Naive thymus-derived CD4-positive, alpha-beta T cell (primary cell): ENCODE measurements around the gene C17orf75. TPM values are rescaled to one million over a fixed set of nuclear protein-coding genes. Genes with fewer than 3 reads are reported as not detected.
A peak's percentile ranks its signal among the peaks of the same experiment; 100 is the strongest.
"Not testable (repeated sequence)": the region's sequence is repeated elsewhere in the genome, so short reads cannot be mapped to it uniquely, and the experiment has no call there.

Experiments used
- ATAC-seq: fragments of 150-1000 bp; cut with Tn5 transposase; 2 replicates; pipeline ENCODE4 v1.10.0; 2021; ENCODE audit warnings: mild to moderate bottlenecking, moderate library complexity
- CTCF ChIA-PET: fragments of 350-600 bp; sonication (Branson Sonifier 250); formaldehyde crosslinking; loops from one replicate; lab custom pipeline; 2021; ENCODE audit warnings: antibody characterized with exemption; lab: Charles Lee
- POLR2A ChIA-PET: fragments of 350-600 bp; sonication (Branson Sonifier 250); formaldehyde crosslinking; loops from one replicate; lab custom pipeline; 2021; ENCODE audit warnings: antibody characterized with exemption, inconsistent platforms; lab: Charles Lee
- DNase-seq, 9 donors: peaks; one replicate each; pipeline versions ENCODE4 v3.0.0 to v3.0.0-alpha.2; 2020 to 2022; ENCODE audit warnings: mixed read lengths in 1 of 9
- H3K27ac ChIP-seq: one replicate; pipeline ENCODE4 v1.7.0; 2013; ENCODE audit warnings: mild to moderate bottlenecking, low read depth, low read length, moderate library complexity
- H3K27me3 ChIP-seq, 2 donors: one replicate each; pipeline ENCODE4 v1.7.0; 2013; ENCODE audit warnings: low read length in 2 of 2, mild to moderate bottlenecking in 2 of 2, moderate library complexity in 2 of 2; ENCODE audit not compliant: control insufficient read depth in 2 of 2, insufficient read depth in 2 of 2
- H3K36me3 ChIP-seq, 3 experiments: 1 replicate in 2 of 3; 2 replicates in 1 of 3; pipeline ENCODE4 v1.7.0; 2013; ENCODE audit warnings: low read length in 3 of 3, mild to moderate bottlenecking in 3 of 3, moderate library complexity in 1 of 3; ENCODE audit not compliant: insufficient read depth in 3 of 3, control insufficient read depth in 2 of 3
- H3K4me1 ChIP-seq, 2 donors: one replicate each; pipeline ENCODE4 v1.7.0; 2013; ENCODE audit warnings: low read length in 2 of 2, mild to moderate bottlenecking in 2 of 2, moderate library complexity in 1 of 2; ENCODE audit not compliant: control insufficient read depth in 2 of 2, insufficient read depth in 2 of 2
- H3K4me3 ChIP-seq: 2 replicates; pipeline ENCODE4 v1.7.0; 2013; ENCODE audit warnings: mild to moderate bottlenecking, low read length
- H3K9me3 ChIP-seq, 3 experiments: 1 replicate in 2 of 3; 2 replicates in 1 of 3; pipeline ENCODE4 v1.7.0; 2013; ENCODE audit warnings: low read length in 3 of 3; ENCODE audit not compliant: control insufficient read depth in 2 of 3
- H3K27ac Mint-ChIP-seq, 9 donors: one replicate each; pipeline ENCODE4 v1.8.0; 2020 to 2022; ENCODE audit warnings: mixed read lengths in 9 of 9, mild to moderate bottlenecking in 8 of 9, moderate library complexity in 5 of 9, inconsistent platforms in 2 of 9
- H3K27me3 Mint-ChIP-seq, 5 donors: one replicate each; pipeline ENCODE4 v1.8.0; 2021 to 2022; ENCODE audit warnings: mixed read lengths in 5 of 5, mild to moderate bottlenecking in 1 of 5
- H3K36me3 Mint-ChIP-seq, 5 donors: one replicate each; pipeline ENCODE4 v1.8.0; 2020 to 2022; ENCODE audit warnings: mixed read lengths in 5 of 5, mild to moderate bottlenecking in 3 of 5, inconsistent platforms in 1 of 5
- H3K4me1 Mint-ChIP-seq, 7 donors: one replicate each; pipeline ENCODE4 v1.8.0; 2020 to 2022; ENCODE audit warnings: mixed read lengths in 7 of 7, mild to moderate bottlenecking in 3 of 7, inconsistent platforms in 1 of 7
- H3K4me3 Mint-ChIP-seq, 10 donors: one replicate each; pipeline ENCODE4 v1.8.0; 2020 to 2022; ENCODE audit warnings: mild to moderate bottlenecking in 10 of 10, mixed read lengths in 10 of 10, moderate library complexity in 6 of 10, inconsistent platforms in 2 of 10
- H3K9me3 Mint-ChIP-seq, 11 donors: one replicate each; pipeline ENCODE4 v1.8.0; 2020 to 2022; ENCODE audit warnings: mixed read lengths in 11 of 11, mild to moderate bottlenecking in 4 of 11, inconsistent platforms in 1 of 11, moderate library complexity in 1 of 11
- intact Hi-C, 2 donors: fragments of 100-400 bp; cut with micrococcal nuclease; formaldehyde crosslinking; loops; one replicate each; pipeline ENCODE4 v1.15.1; 2023
- polyA plus RNA-seq, 2 donors: library from polyadenylated mRNA; unstranded; fragments of 300-500 nt; fragmentation: Illumina TruSeq; gene quantifications; one replicate each; pipeline ENCODE4 v1.2.3, GENCODE V29; 2021
- total RNA-seq, 6 experiments: library from RNA in 5 of 6; stranded (reverse) in 5 of 6; gene quantifications; 1 replicate in 5 of 6; 2 replicates in 1 of 6; pipeline ENCODE4 v1.2.3 and lab custom pipeline; 2021 to 2026

Gene C17orf75
- total and polyA plus RNA-seq, 7 experiments from 2014 or later, result 9.6 to 22.0 (median 14.5) TPM

DNA sequence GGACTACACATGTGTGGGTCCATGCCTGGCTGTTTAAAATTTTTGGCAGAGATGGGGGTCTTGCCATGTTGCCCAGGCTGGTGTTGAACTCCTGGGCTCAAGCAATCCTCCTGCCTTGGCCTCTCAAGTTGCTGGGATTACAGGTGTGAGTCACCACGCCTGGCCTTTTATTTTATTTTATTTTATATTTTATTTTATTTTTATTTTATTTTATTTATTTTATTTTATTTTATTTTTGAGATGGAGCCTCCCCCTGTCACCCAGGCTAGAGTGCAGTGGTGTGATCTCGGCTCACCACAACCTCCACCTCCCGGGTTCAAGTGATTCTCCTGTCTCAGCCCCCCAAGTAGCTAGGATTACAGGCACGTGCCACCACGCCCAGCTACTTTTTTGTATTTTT lies 25.3 kb downstream of the C17orf75 start:
- H3K9me3 Mint-ChIP-seq, H3K27ac Mint-ChIP-seq, H3K36me3 ChIP-seq, ATAC-seq, H3K27me3 ChIP-seq, H3K27ac ChIP-seq, CTCF ChIA-PET, H3K4me3 Mint-ChIP-seq, DNase-seq, H3K9me3 ChIP-seq, H3K4me3 ChIP-seq, H3K36me3 Mint-ChIP-seq, H3K4me1 ChIP-seq: not testable (repeated sequence)
- peaks cover 3 to 36% (median 5%) of the 10 kb centered on the region in 5 donors for H3K27me3 Mint-ChIP-seq
- peaks cover 0 to 16% (median 0%) of the 10 kb centered on the region in 7 donors for H3K4me1 Mint-ChIP-seq
- intact Hi-C loops, result loop anchor here in 1 of 2 donors (5.0 kb wide), 2 partner anchors 49 to 114 kb away; partner anchors contain the start of gene RHBDL3
- POLR2A ChIA-PET, result interaction anchor here (0.6 to 0.7 kb wide), 2 partner anchors 17 to 39 kb away, joined by 3 read pairs; no protein-coding TSS in a partner anchor

DNA sequence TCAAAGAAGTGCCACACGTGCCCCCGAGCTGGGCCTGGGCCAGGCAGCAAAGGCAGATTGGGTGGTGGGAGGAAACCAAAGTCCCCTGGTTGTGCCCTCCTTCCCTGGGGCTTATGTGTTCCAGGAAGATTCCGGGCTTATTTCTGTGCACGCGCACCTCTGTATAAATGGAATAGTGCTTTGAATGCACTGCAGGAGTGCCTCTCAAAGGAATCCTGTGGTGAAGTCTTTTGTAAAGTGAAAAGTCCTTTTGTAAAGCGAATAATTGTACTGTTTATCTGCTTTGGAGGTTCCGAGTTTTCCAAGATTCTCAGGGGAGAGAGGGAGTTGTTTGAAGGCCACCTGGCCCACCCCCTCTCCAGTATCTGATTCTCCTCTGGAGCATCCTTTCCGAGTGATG lies 26.8 kb downstream of the C17orf75 start:
- Histone ChIP-seq H3K27ac (no peak overlapping the region), H3K4me1 (no peaks in the 10 kb centered on the region), H3K4me3 (no peak overlapping the region), H3K9me3 (no peaks in the 10 kb centered on the region), H3K27me3 (no peaks in the 10 kb centered on the region), H3K36me3 (no peaks in the 10 kb centered on the region)
- intact Hi-C loops, result loop anchor here in 1 of 2 donors (5.0 kb wide), 2 partner anchors 48 to 113 kb away; partner anchors contain the start of gene RHBDL3
- peaks cover 3 to 43% (median 5%) of the 10 kb centered on the region in 5 donors for H3K27me3 Mint-ChIP-seq
- H3K4me3 Mint-ChIP-seq, result no peak overlapping the region
- ChIA-PET CTCF (no interaction called here), POLR2A (interaction anchor here (0.5 kb wide), 1 partner anchor 148 kb away, joined by 3 read pairs; no protein-coding TSS in a partner anchor)
- no peaks in the 10 kb centered on the region for H3K36me3 Mint-ChIP-seq
- no peak for DNase-seq
- ATAC-seq, result no peak
- no peaks in the 10 kb centered on the region for H3K9me3 Mint-ChIP-seq
- no peak overlapping the region for H3K27ac Mint-ChIP-seq
- H3K4me1 Mint-ChIP-seq, result peaks cover 0 to 13% (median 0%) of the 10 kb centered on the region in 7 donors

DNA sequence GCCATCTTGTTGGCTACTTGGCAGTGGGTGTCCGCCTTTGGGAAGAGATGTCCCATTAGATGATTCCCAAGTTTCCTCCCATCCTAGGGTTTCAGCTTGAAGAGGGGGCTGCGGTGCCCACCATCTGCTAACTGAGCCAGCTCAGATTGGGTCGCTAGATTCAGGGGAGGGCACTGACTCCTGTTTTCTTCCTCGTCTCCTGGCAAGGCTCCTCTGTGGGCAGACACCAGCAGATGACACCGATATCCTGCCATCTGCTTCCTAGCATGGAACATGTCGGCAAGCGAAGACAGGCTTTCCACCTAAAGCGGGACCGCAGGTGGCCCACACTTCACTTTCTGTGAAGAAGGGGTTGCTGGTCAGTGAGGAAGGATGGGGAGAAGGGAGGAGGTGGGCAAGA lies 27.3 kb downstream of the C17orf75 start:
- peaks cover 4 to 45% (median 5%) of the 10 kb centered on the region in 5 donors for H3K27me3 Mint-ChIP-seq
- ChIA-PET CTCF (interaction anchor here (1.0 kb wide), 1 partner anchor 9 kb away, joined by 3 read pairs; no protein-coding TSS in a partner anchor), POLR2A (no interaction called here)
- Histone ChIP-seq H3K4me1 (no peaks in the 10 kb centered on the region), H3K27me3 (no peaks in the 10 kb centered on the region), H3K9me3 (no peaks in the 10 kb centered on the region), H3K27ac (no peak overlapping the region), H3K4me3 (no peak overlapping the region), H3K36me3 (no peaks in the 10 kb centered on the region)
- no peak overlapping the region for H3K27ac Mint-ChIP-seq
- H3K9me3 Mint-ChIP-seq, result no peaks in the 10 kb centered on the region
- intact Hi-C loops, result loop anchor here in 1 of 2 donors (5.0 kb wide), 2 partner anchors 47 to 112 kb away; partner anchors contain the start of gene RHBDL3
- peaks cover 0 to 11% (median 0%) of the 10 kb centered on the region in 7 donors for H3K4me1 Mint-ChIP-seq
- ATAC-seq, result no peak
- no peak overlapping the region for H3K4me3 Mint-ChIP-seq
- DNase-seq, result no peak
- H3K36me3 Mint-ChIP-seq, result no peaks in the 10 kb centered on the region

DNA sequence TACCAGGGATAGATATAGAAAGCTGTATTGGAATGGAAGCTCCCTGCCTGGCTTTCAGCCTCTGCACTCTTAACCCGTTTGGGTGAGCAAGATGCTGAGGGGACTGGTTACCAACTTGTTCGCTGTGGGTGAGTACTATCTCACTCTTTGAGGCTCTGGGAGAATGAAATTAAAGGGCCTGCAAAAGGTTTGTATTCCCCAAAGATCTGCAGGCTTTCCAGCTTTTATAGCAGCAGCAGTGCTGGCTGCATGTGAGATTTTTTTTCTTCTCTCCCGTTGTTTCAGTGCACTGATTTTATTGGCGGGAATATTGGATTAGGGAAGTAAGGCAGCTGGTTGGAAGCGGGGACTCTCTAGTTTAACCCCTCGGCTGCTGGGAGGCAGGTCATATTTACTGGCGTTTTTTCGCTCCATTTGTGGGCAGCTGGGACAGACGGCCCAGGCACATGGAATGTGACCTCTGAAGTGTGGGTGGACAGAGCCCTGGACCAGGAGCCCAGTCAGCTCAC lies 30.9 kb downstream of the C17orf75 start:
- intact Hi-C loops, result no loop called here
- Mint-ChIP-seq H3K36me3 (no peaks in the 10 kb centered on the region), H3K27me3 (peaks cover 4 to 51% (median 5%) of the 10 kb centered on the region in 5 donors), H3K4me1 (peaks cover 0 to 3% (median 0%) of the 10 kb centered on the region in 7 donors), H3K9me3 (no peaks in the 10 kb centered on the region), H3K4me3 (no peak overlapping the region), H3K27ac (peak overlapping the region in 1 of 9 donors; percentile 82)
- ATAC-seq (no peak), DNase-seq (no peak)
- Histone ChIP-seq H3K9me3 (no peaks in the 10 kb centered on the region), H3K4me3 (no peak overlapping the region), H3K36me3 (no peaks in the 10 kb centered on the region), H3K27me3 (no peaks in the 10 kb centered on the region), H3K27ac (no peak overlapping the region), H3K4me1 (no peaks in the 10 kb centered on the region)
- ChIA-PET CTCF (no interaction called here), POLR2A (interaction anchor here (0.7 kb wide), 1 partner anchor 38 kb away, joined by 3 read pairs; no protein-coding TSS in a partner anchor)

DNA sequence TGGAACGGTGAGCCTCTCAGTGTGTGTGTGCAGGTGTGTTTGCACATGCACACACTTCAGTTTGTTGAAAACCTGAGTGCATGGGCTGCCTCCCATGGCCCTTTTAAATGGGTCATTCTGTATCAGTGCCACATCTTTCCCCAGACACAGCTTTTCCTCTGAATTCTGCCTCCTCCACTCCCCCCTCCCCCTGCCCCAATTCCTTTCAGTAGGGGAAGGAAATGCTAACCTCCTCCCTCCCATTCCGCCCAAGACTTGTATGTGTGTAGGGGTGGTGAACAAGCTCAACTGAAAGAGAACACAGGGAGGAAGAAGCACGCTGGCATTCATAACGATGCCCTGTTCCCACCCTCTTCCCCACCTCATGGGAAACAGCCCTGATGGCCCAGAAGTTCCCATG lies 34.3 kb downstream of the C17orf75 start:
- CTCF ChIA-PET, result no interaction called here
- H3K9me3 Mint-ChIP-seq, result no peaks in the 10 kb centered on the region
- no peak overlapping the region for H3K4me3 Mint-ChIP-seq
- DNase-seq (no peak), ATAC-seq (no peak)
- POLR2A ChIA-PET, result no interaction called here
- peaks cover 0 to 40% (median 0%) of the 10 kb centered on the region in 5 donors for H3K27me3 Mint-ChIP-seq
- no peak overlapping the region for H3K4me3 ChIP-seq
- H3K9me3 ChIP-seq, result no peaks in the 10 kb centered on the region
- H3K27ac ChIP-seq, result no peak overlapping the region
- no peak overlapping the region for H3K27ac Mint-ChIP-seq
- H3K4me1 Mint-ChIP-seq, result peaks cover 0 to 3% (median 0%) of the 10 kb centered on the region in 7 donors
- intact Hi-C loops, result no loop called here
- H3K36me3 ChIP-seq, result no peaks in the 10 kb centered on the region
- no peaks in the 10 kb centered on the region for H3K27me3 ChIP-seq
- H3K36me3 Mint-ChIP-seq, result no peaks in the 10 kb centered on the region
- H3K4me1 ChIP-seq, result no peaks in the 10 kb centered on the region

DNA sequence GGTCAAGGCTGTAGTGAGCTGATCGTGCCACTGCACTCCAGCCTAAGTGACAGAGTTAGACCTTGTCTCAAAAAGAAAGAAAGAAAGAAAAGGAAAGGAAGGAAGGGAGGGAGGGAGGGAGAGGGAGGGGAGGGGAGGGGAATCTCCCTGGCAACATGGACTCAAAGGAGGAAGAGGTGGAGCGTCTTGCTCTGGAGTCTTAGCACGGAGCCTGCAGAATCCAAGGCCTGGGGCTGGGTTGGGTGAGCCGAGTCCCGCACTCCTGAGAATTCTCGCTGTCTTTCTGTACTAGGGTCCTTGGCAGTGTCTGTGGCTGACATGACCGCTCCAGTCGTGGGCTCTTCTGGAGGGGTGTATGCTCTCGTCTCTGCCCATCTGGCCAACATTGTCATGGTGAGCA lies 36.9 kb downstream of the C17orf75 start:
- POLR2A ChIA-PET, result no interaction called here

More for the DNA sequence above, 36.9 kb downstream of the C17orf75 start:
- intact Hi-C loops, result no loop called here
- H3K36me3 ChIP-seq, result no peaks in the 10 kb centered on the region
- no peaks in the 10 kb centered on the region for H3K27me3 ChIP-seq
- H3K4me3 ChIP-seq, result no peak overlapping the region
- Mint-ChIP-seq H3K4me1 (peaks cover 0 to 3% (median 0%) of the 10 kb centered on the region in 7 donors), H3K4me3 (no peak overlapping the region), H3K9me3 (no peaks in the 10 kb centered on the region), H3K36me3 (no peaks in the 10 kb centered on the region), H3K27ac (no peak overlapping the region), H3K27me3 (peaks cover 0 to 31% (median 0%) of the 10 kb centered on the region in 5 donors)
- no peaks in the 10 kb centered on the region for H3K9me3 ChIP-seq
- ATAC-seq, result no peak
- H3K27ac ChIP-seq, result no peak overlapping the region
- CTCF ChIA-PET, result no interaction called here
- no peaks in the 10 kb centered on the region for H3K4me1 ChIP-seq
- no peak for DNase-seq
